Astrocyte of the spinal cord (primary cell): ENCODE measurements around the gene CASZ1.

Source experiments
- DNase-seq: peaks from one replicate; pipeline ENCODE4 v3.0.0; 2011; ENCODE audit warnings: low read depth, low spot score
- H3K4me3 ChIP-seq: 2 replicates; pipeline ENCODE4 v1.5.1; 2011; ENCODE audit warnings: low read depth, mild to moderate bottlenecking, low read length, moderate library complexity
- CTCF ChIP-seq: IDR thresholded peaks from 2 replicates; pipeline ENCODE4 v1.5.1; 2012; ENCODE audit warnings: low read depth, mild to moderate bottlenecking, low read length, inconsistent platforms
- in situ Hi-C: cut with HindIII; loops from 2 replicates; pipeline ENCODE4 v1.10.0; 2017; ENCODE audit warnings: low sequenced_read_pairs

CASZ1 gene

GRCh38 chr1:10816233-10816632, 19.8 kb upstream of the CASZ1 start:
- in situ Hi-C loops, result no loop called here
- no peak overlapping the region for H3K4me3 ChIP-seq
- TF ChIP-seq CTCF, result no peak
- DNase-seq, result no peak

- TF ChIP-seq CTCF, result no peak
- H3K4me3 ChIP-seq, result no peak overlapping the region
- in situ Hi-C loops, result no loop called here
- no peak for DNase-seq
These were observed 19.4 kb upstream of the CASZ1 start for GRCh38 chr1:10815858-10816195.

- no peak for DNase-seq
- H3K4me3 ChIP-seq, result no peak overlapping the region
- no peak for TF ChIP-seq CTCF
- in situ Hi-C loops, result no loop called here
These were observed 18.8 kb upstream of the CASZ1 start for GRCh38 chr1:10814976-10815857.

GRCh38 chr1:10814312-10814711, 17.9 kb upstream of the CASZ1 start:
- in situ Hi-C loops, result no loop called here
- DNase-seq, result no peak
- TF ChIP-seq CTCF, result no peak
- H3K4me3 ChIP-seq, result no peak overlapping the region

- TF ChIP-seq CTCF, result no peak
- no peak overlapping the region for H3K4me3 ChIP-seq
- in situ Hi-C loops, result no loop called here
- DNase-seq, result no peak
These were observed 17.4 kb upstream of the CASZ1 start for GRCh38 chr1:10813799-10814198.

- TF ChIP-seq CTCF, result no peak
- H3K4me3 ChIP-seq, result no peak overlapping the region
- DNase-seq, result no peak
- in situ Hi-C loops, result no loop called here
These were observed 16.0 kb upstream of the CASZ1 start for GRCh38 chr1:10812387-10812915.
